ENCODE measurements around the gene KRT3. TPM values are rescaled to one million over a fixed set of nuclear protein-coding genes. Genes with fewer than 3 reads are reported as not detected.

Gene KRT3
- total and polyA plus RNA-seq, 9 of the 15 experiments (the other 6 are each of a cell fraction or from before 2014, with no cell fraction given), result not detected

DNA sequence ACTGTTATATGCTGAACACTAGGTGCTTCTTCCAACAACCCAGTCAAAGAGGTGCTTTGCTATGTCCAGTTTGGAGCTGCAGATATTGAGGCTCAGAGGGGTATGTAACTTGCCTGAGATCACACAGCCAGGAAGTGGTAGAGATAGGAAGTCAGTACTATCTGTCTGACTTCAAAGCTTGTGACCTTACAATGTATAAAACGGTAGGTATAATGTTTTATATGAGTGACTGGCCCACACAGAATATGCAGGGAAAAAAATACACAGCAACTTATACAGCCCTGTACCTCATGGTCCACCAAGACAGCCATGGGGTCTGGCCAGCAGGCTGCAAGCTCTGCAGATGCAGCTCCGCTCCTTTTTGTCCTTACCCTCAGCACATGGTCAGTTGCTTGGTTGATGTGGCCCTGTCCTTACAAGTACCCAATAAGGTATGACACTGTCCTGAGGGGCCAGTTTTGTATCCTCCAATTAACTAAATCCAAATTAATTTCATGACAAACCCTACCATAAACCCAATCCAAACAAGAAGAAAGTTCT, 21.9 kb upstream of the KRT3 start:
- CTCF ChIA-PET (ENCODE audit: low intra/inter-chr PET ratio), result no interaction called here
- WGBS (ENCODE audit: insufficient coverage, low coverage, missing lambda C conversion rate), result 8% methylated on average over 2 of the region's 2 CpGs
- no peak overlapping the region for H3K9ac ChIP-seq (ENCODE audit: insufficient read depth in 1 of 2, low read depth in 2 of 2, low read length in 2 of 2)
- no peak overlapping the region for H3K4me3 ChIP-seq
- H3K4me1 ChIP-seq (replicated peaks in 1 of 2; ENCODE audit: control insufficient read depth in 2 of 2, insufficient read depth in 2 of 2, low read length in 2 of 2), result no peaks in the 10 kb centered on the region; a peak in 3 of 5 replicates
- peaks cover 19 to 69% of the 10 kb centered on the region in 2 experiments for H3K27me3 ChIP-seq (ENCODE audit: control insufficient read depth in 2 of 2, insufficient read depth in 2 of 2, low read length in 2 of 2)
- H4K20me1 ChIP-seq (replicated peaks; ENCODE audit: control insufficient read depth, insufficient read depth, low read length), result no peaks in the 10 kb centered on the region; the same call in 1 of the 2 replicates
- no peak overlapping the region for H3K27ac ChIP-seq (ENCODE audit: extremely low read depth, low read depth, low read length)
- in situ Hi-C loops (cut with MboI) (no loop called here), intact Hi-C loops (cut with micrococcal nuclease) (no loop called here)
- no TSS peak for BruUV-seq (replicated peaks)
- TF ChIP-seq CXXC5 (CRISPR knock-in tag; IDR thresholded peaks at IDR 0.05) (no peak), TBL1XR1 (IDR thresholded peaks at IDR 0.05; ENCODE audit: low read length in 2 of 2) (no peak), ZFP36 (IDR thresholded peaks at IDR 0.05; ENCODE audit: low read depth, low read length, partially characterized antibody) (no peak), NCOA2 (IDR thresholded peaks at IDR 0.05; ENCODE audit: partially characterized antibody in 2 of 2) (no peak), CBFA2T2 (conservative IDR thresholded peaks at IDR 0.05) (no peak), RAD51 (IDR thresholded peaks at IDR 0.05; ENCODE audit: borderline replicate concordance, low read depth) (no peak), CREB1 (IDR thresholded peaks at IDR 0.05) (no peak), CREB1 (CRISPR knock-in tag; IDR thresholded peaks at IDR 0.05) (no peak), ZNF79 (CRISPR knock-in tag; IDR thresholded peaks at IDR 0.05; ENCODE audit: low read depth) (no peak), NUFIP1 (IDR thresholded peaks at IDR 0.05; ENCODE audit: partially characterized antibody) (no peak), IRF2 (CRISPR knock-in tag; IDR thresholded peaks at IDR 0.05) (no peak), ZNF444 (CRISPR knock-in tag; IDR thresholded peaks at IDR 0.05) (no peak), NCOA4 (IDR thresholded peaks at IDR 0.05; ENCODE audit: partially characterized antibody) (no peak), ZNF175 (CRISPR knock-in tag; IDR thresholded peaks at IDR 0.05; ENCODE audit: low read depth) (no peak)
- TF ChIP-seq, protein P1, sequence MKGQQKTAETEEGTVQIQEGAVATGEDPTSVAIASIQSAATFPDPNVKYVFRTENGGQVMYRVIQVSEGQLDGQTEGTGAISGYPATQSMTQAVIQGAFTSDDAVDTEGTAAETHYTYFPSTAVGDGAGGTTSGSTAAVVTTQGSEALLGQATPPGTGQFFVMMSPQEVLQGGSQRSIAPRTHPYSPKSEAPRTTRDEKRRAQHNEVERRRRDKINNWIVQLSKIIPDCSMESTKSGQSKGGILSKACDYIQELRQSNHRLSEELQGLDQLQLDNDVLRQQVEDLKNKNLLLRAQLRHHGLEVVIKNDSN (CRISPR knock-in tag; IDR thresholded peaks at IDR 0.05), result no peak
- TF ChIP-seq, protein P2, sequence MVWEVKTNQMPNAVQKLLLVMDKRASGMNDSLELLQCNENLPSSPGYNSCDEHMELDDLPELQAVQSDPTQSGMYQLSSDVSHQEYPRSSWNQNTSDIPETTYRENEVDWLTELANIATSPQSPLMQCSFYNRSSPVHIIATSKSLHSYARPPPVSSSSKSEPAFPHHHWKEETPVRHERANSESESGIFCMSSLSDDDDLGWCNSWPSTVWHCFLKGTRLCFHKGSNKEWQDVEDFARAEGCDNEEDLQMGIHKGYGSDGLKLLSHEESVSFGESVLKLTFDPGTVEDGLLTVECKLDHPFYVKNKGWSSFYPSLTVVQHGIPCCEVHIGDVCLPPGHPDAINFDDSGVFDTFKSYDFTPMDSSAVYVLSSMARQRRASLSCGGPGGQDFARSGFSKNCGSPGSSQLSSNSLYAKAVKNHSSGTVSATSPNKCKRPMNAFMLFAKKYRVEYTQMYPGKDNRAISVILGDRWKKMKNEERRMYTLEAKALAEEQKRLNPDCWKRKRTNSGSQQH (CRISPR knock-in tag; IDR thresholded peaks at IDR 0.05), result no peak
- TF ChIP-seq, protein P3, sequence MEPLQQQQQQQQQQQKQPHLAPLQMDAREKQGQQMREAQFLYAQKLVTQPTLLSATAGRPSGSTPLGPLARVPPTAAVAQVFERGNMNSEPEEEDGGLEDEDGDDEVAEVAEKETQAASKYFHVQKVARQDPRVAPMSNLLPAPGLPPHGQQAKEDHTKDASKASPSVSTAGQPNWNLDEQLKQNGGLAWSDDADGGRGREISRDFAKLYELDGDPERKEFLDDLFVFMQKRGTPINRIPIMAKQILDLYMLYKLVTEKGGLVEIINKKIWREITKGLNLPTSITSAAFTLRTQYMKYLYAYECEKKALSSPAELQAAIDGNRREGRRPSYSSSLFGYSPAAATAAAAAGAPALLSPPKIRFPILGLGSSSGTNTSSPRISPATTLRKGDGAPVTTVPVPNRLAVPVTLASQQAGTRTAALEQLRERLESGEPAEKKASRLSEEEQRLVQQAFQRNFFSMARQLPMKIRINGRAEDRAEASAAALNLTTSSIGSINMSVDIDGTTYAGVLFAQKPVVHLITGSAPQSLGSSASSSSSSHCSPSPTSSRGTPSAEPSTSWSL (CRISPR knock-in tag; IDR thresholded peaks at IDR 0.05; ENCODE audit: borderline replicate concordance), result no peak
- H3K4me2 ChIP-seq (ENCODE audit: insufficient read depth, low read length), result no peak overlapping the region
- no peak for DNase-seq (ENCODE audit: extremely low read depth in 1 of 4, low spot score in 3 of 4)
- H3K36me3 ChIP-seq (ENCODE audit: control insufficient read depth, insufficient read depth, low read length), result no peaks in the 10 kb centered on the region
- POLR2A ChIA-PET, result interaction anchor here (0.6 kb wide), 2 partner anchors 48 to 1286 kb away, joined by 3 to 4 read pairs; no protein-coding TSS in a partner anchor
- no peaks in the 10 kb centered on the region for H3K9me3 ChIP-seq (replicated peaks; ENCODE audit: control insufficient read depth, insufficient read depth, low read depth, low read length)
- H3K9me1 ChIP-seq (ENCODE audit: control insufficient read depth, insufficient read depth, low read length), result peaks cover 2% of the 10 kb centered on the region
- H3K79me2 ChIP-seq (ENCODE audit: control insufficient read depth, insufficient read depth, low read length), result no peaks in the 10 kb centered on the region
- FAIRE-seq, result no peak
- no peak overlapping the region for H2AFZ ChIP-seq (ENCODE audit: low read depth, low read length)
- no peak for ATAC-seq
